AG04449 (cell line): ENCODE measurements around the gene LYSET.
"Not testable (repeated sequence)": the region's sequence is repeated elsewhere in the genome, so short reads cannot be mapped to it uniquely, and the experiment has no call there.

ENCODE experiments used
- CTCF ChIA-PET: fragments of 350-600 bp; formaldehyde crosslinking; extraction: SDS; loops from one replicate; lab custom pipeline; 2021; ENCODE audit warnings: antibody characterized with exemption; lab: Yijun Ruan, JAX
- POLR2A ChIA-PET: fragments of 400-600, 350-600 bp; formaldehyde crosslinking; extraction: SDS; loops from one replicate; lab custom pipeline; 2020; ENCODE audit warnings: antibody characterized with exemption, inconsistent platforms; lab: Yijun Ruan, JAX
- DNase-seq: peaks from one replicate; pipeline ENCODE4 v3.0.0-alpha.2; 2010; ENCODE audit warnings: low read depth, low spot score
- H3K4me3 ChIP-seq: 2 replicates; pipeline ENCODE4 v1.5.1; 2011; ENCODE audit warnings: low read depth, mild to moderate bottlenecking, control low read depth, low read length
- TF ChIP-seq, protein P1 (sequence below): IDR thresholded peaks from one replicate; pipeline ENCODE4 v1.5.1; 2011; ENCODE audit warnings: mild to moderate bottlenecking, moderate library complexity, low read length, control low read depth, inconsistent platforms; ENCODE audit not compliant: insufficient read depth; ENCODE audit errors: missing control alignments

The LYSET gene

DNA sequence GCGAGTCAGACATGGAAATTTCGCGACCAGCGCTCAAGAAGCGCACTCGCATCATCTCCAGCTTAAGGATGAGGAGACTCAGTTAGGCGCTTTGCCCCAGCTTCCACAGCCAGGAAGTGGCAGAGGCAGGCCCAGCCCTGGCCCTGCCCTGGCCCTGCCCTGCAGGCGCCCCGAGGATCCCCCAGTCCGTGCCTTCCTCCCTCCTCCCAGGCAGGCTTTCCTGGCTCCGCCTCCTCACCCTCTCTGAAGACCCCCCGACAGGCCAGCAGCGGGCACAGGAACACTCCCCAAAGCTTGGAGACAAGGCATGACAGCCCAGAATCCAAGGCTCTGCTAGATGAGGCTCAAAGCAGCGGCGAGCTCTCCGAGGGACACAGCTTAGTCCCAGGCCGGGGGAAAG lies 47.0 kb downstream of the LYSET start:
- POLR2A ChIA-PET, result interaction anchor here (1.4 kb wide), 1 partner anchor 8 kb away, joined by 5 read pairs; no protein-coding TSS in a partner anchor

DNA sequence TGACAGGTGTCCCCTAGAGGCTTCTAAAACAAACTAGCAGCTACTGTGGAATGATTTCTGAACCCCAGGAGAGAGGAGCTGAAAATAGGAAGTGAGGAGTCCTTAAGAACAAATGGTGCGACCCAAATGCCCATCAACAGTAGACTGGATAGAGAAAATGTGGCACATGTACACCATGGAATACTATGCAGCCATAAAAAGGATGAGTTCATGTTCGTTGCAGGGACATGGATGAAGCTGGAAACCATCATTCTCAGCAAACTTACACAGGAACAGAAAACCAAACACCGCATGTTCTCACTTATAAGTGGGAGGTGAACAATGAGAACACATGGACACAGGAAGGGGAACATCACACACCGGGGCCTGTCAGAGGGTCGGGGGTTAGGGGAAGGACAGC lies 48.0 kb downstream of the LYSET start:
- H3K4me3 ChIP-seq, DNase-seq, POLR2A ChIA-PET: not testable (repeated sequence)
- CTCF ChIA-PET, result interaction anchor here (1.2 to 1.7 kb wide), 3 partner anchors 10 to 385 kb away, joined by 4 to 6 read pairs (median 4); no protein-coding TSS in a partner anchor

More for the DNA sequence above, 47.0 kb downstream of the LYSET start:
- CTCF ChIA-PET, result interaction anchor here (1.2 to 1.7 kb wide), 5 partner anchors 10 to 386 kb away, joined by 3 to 6 read pairs (median 4); no protein-coding TSS in a partner anchor
- H3K4me3 ChIP-seq, result peak overlapping the region; percentile 65; the same call in 1 of the 2 replicates
- DNase-seq, result no peak
- TF ChIP-seq, protein P1, sequence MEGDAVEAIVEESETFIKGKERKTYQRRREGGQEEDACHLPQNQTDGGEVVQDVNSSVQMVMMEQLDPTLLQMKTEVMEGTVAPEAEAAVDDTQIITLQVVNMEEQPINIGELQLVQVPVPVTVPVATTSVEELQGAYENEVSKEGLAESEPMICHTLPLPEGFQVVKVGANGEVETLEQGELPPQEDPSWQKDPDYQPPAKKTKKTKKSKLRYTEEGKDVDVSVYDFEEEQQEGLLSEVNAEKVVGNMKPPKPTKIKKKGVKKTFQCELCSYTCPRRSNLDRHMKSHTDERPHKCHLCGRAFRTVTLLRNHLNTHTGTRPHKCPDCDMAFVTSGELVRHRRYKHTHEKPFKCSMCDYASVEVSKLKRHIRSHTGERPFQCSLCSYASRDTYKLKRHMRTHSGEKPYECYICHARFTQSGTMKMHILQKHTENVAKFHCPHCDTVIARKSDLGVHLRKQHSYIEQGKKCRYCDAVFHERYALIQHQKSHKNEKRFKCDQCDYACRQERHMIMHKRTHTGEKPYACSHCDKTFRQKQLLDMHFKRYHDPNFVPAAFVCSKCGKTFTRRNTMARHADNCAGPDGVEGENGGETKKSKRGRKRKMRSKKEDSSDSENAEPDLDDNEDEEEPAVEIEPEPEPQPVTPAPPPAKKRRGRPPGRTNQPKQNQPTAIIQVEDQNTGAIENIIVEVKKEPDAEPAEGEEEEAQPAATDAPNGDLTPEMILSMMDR, result no peak

DNA sequence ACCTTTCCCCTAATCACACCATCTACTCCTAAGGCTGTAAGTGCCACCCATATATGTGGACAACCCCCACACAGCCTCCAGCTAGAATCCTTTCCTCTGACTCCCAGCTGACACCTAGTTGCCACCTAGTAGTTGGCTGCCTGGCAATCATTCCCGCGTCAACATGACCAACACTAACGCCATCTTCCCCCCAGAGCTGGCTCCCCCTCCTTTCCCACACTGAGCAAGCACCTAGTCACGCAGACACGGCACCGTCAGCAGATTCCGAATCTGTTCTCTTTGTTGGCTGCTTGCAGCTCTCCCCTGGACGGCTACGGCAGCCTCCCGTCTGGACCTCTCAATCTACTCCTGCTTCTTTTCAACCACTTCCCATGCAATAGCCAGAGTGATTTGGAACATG lies 49.7 kb downstream of the LYSET start:
- ChIA-PET POLR2A (no interaction called here), CTCF (interaction anchor here (1.2 to 1.8 kb wide), 2 partner anchors 12 to 28 kb away, joined by 3 to 5 read pairs; partner anchors contain the start of genes GON7 and UBR7)

More for the DNA sequence above, 49.7 kb downstream of the LYSET start:
- TF ChIP-seq, protein P1, result no peak
- no peak overlapping the region for H3K4me3 ChIP-seq
- peak; percentile 31 for DNase-seq
